HG03354 (cell line): ENCODE results near the gene C4A.
"Not testable (repeated sequence)": the region's sequence is repeated elsewhere in the genome, so short reads cannot be mapped to it uniquely, and the experiment has no call there.

Source experiments
- ATAC-seq: cut with Tn5 transposase; IDR thresholded peaks from one replicate; pipeline ENCODE4 v1.9.1; 2021; ENCODE audit warnings: mild to moderate bottlenecking; ENCODE audit not compliant: unreplicated experiment, poor library complexity, severe bottlenecking

C4A gene

DNA sequence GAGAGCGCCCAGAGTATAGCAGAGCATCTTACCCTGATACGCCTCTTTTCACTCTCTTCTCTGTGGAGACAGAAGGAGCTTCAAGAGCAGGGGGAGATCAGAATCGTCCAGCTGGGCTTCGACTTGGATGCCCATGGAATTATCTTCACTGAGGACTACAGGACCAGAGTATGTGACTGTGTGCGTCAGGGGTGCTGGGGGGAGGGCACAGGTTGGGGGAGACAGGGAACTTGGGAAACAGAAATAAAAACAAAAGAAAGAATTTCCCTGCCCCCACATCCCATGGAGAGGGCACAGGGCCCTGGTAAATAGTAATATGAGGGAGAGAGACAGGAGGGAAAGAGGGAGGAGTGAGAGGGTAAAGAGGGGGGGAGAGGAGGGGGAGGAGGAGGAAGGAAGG lies 3.0 kb upstream of the C4A start:
- no peak for ATAC-seq

- no peak for ATAC-seq
These were observed 2.5 kb upstream of the C4A start for GRCh38 chr6:31979238-31979898.

DNA sequence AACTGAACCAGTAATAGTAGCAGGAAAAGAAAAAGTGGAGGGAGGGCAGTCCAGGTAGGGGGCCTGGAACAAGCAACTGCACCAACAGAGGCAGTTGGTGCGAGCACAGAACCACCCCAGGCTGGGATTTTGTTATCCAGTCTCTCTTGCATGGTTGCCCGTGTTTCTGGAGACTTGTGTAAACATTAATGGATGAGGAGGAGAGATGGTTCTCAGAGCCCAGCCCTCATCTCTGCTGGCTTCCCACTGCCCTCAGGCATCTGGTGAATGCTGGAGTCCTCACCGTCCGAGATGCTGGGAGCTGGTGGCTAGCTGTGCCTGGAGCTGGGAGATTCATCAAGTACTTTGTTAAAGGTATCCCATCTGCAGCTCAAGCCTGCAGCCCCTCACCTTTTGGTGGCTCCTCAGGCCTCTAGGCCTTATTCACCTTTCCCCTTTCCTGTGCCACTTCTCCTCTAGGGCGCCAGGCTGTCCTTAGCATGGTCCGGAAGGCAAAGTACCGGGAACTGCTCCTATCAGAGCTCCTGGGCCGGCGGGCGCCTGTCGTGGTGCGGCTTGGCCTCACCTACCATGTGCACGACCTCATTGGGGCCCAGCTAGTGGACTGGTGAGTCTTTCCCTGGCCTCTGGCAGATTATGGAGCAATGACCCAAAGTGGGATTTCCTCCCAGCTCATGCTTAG lies 1.5 kb upstream of the C4A start:
- not testable (repeated sequence) for ATAC-seq

GRCh38 chr6:31980998-31981397 lies 859 bp upstream of the C4A start:
- not testable (repeated sequence) for ATAC-seq

GRCh38 chr6:31989363-31989762 lies 7.5 kb downstream of the C4A start:
- ATAC-seq, result not testable (repeated sequence)

- ATAC-seq, result not testable (repeated sequence)
These were observed 12.6 kb downstream of the C4A start for GRCh38 chr6:31994421-31994820.

- ATAC-seq, result not testable (repeated sequence)
These were observed 14.5 kb downstream of the C4A start for GRCh38 chr6:31996385-31996784.

DNA sequence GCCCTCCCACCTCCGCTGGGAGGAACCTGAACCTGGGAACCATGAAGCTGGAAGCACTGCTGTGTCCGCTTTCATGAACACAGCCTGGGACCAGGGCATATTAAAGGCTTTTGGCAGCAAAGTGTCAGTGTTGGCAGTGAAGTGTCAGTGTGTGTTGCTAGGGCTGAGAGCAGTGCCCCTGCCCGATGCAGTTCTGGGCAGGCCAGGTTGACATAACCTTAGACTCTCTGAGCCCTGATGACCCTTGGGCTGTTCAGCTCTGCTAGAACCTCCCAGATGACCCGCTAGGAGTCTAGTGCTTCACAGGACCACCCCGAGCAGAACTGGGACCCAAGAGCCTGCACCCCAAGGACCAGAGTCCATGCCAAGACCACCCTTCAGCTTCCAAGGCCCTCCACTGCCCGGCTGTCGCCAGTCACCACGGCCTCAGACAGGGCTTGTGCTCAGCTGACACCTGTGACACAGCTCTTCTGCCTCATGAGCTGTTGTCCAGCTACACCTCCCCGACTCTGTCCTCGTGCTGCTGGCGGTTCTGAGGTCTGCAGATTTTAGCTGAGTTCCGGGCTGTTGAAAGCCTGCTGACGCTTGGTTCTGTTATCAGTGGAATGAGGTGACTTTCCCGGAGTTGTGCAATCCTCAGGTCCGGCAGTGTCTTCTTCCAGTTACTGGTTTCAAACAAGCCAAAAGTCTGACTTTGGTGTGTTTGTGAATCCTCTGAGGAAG lies 20.9 kb downstream of the C4A start:
- ATAC-seq, result not testable (repeated sequence)

DNA sequence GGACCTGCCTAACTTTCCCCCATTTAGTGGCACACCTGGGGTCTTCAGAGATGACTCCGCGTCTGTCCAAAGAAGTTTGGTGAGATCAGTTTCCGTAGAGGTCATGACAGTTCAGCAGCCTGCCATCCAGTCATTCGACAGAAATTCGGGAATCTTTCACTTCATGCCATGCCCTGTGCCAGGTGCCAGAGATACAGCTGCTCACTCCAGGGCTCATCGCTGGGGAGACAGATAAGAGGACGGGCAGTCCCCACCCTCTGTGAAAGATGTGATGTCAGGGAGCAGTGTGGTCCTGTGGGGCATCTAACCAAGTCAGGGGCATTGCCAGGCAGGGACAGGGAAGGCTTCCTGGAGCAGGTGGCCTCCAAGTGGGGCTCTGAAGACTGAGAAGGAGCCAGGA lies 21.4 kb downstream of the C4A start:
- not testable (repeated sequence) for ATAC-seq

DNA sequence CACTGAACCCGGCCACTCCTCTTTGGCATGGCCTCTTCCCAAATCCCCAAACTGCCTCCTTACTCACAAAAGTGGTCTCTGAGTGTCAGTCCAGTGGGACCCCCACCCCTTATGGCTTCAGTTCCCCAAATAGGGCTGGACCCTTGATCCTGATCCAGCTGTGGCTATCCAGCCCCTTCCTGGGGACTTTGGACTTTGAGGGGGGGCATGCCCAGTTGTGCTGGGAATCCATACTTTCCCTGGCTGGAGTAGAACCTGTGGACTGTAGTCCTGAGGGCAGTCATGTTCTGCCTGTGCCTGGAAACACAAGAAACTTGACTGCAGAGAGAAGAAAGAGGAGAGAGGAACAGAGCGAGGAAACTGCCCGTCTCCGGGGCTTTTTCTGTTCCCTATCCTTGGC lies 22.5 kb downstream of the C4A start:
- not testable (repeated sequence) for ATAC-seq

DNA sequence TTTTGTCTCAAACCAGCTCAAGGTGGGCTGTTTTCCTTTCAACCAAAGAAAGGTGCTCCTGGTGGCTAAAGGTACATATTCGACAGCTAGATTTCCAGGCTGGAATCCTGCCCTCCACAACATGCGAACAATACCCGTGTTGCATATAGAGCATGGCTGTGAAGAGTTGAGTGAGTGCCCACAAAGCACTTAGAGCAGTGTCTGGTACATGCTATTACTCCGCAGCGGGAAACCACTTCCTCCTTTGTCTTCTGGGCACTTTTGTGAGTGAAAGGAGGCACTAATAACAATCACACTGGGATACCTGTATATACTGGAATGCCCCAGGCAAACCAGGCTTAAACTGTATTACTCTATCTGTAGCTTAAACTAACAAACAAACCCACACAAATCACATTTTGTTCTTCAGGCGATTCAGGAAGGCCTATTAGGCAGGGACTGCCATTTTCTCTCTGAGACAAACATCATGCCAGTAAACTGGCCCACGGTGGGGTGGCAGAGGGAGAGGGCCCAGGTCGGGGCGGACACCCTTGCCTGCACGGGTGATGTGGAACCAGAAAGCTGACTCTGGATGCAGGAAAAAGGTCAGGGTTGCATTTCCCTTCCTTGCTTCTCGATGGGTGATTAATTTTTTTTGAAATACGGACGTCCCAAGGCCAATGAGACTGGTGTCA lies 23.1 kb downstream of the C4A start:
- not testable (repeated sequence) for ATAC-seq

DNA sequence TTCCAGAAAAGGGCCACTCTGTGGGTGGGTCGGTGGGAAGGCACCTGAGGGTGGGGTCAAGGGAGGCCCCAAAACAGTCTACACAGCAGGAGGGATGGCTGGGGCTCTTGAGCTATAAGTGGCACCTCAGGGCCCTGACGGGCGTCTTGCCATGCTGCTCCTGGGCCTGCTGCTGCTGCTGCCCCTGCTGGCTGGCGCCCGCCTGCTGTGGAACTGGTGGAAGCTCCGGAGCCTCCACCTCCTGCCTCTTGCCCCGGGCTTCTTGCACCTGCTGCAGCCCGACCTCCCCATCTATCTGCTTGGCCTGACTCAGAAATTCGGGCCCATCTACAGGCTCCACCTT lies 23.7 kb downstream of the C4A start:
- not testable (repeated sequence) for ATAC-seq

DNA sequence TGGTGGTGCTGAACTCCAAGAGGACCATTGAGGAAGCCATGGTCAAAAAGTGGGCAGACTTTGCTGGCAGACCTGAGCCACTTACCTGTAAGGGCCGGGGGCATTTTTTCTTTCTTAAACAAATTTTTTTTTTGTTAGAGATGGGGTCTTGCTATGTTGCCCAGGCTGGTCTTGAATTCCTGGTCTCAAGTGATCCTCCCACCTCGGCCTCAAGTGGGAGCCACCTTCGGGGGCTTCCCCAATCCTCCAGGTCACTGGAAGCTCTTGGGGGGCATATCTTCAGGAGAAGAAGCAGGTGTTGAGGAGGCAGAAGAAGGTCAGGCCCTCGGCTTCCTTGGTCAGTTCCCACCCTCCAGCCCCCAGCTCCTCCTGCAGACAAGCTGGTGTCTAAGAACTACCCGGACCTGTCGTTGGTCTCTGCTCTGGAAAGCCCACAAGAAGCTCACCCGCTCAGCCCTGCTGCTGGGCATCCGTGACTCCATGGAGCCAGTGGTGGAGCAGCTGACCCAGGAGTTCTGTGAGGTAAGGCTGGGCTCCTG lies 24.2 kb downstream of the C4A start:
- not testable (repeated sequence) for ATAC-seq

DNA sequence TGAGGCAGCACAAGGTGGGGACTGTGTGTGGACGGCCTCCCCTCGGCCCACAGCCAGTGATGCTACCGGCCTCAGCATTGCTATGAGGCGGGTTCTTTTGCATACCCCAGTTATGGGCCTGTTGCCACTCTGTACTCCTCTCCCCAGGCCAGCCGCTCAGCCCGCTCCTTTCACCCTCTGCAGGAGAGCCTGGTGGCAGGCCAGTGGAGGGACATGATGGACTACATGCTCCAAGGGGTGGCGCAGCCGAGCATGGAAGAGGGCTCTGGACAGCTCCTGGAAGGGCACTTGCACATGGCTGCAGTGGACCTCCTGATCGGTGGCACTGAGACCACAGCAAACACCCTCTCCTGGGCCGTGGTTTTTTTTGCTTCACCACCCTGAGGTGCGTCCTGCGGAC lies 25.2 kb downstream of the C4A start:
- ATAC-seq, result not testable (repeated sequence)

GRCh38 chr6:32008037-32008436 lies 26.2 kb downstream of the C4A start:
- not testable (repeated sequence) for ATAC-seq

DNA sequence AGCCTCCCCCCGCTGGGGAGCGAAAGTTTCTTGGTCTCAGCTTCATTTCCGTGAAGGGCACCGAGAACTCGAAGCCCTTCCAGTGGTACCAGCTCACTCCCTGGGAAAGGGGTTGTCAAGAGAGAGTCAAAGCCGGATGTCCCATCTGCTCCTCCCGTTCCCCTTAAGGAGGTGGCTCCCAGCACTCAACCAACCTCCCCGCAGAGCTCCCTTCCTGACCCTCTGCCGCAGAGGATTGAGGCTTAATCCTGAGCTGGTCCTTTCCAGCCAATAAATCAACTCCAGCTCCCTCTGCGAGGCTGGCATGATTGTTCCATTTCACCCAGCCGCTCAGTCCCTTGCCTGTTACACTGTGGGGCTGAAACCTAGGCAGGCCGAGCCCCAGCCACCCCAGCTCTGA lies 26.8 kb downstream of the C4A start:
- ATAC-seq, result not testable (repeated sequence)

GRCh38 chr6:32009537-32009936 lies 27.7 kb downstream of the C4A start:
- not testable (repeated sequence) for ATAC-seq

DNA sequence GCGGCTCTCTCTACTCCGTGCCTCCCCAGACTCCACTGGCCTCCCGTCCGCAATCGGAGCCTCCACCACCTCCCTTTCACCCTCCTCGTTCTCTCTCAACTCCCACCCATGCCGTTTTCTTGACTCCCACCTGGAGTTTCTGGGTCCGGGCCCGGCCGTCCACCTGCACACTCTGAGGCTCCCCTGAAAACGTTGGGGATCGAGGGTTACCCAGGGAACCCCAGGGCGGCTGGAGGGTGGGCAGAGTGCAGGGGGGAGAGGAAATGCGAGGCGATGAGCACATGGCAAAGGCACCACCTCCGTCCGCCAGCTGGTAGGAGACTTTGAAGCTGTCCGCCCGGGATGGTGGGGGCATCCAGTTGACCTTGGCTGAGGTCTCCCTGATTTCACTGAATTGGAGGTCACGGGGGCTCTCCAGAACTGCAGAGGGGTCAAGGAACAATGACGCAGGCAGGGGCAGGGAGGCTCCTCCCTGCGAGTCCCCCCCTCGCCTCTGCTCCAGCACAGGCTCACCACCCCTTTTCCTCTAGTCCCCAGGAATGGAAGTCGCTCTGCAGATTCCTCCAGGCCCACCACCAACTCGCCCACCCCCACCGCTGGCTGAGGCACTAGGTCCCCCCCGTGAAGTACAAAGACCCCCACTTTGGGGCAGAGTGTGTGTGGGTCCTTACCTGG lies 29.1 kb downstream of the C4A start:
- ATAC-seq, result not testable (repeated sequence)

DNA sequence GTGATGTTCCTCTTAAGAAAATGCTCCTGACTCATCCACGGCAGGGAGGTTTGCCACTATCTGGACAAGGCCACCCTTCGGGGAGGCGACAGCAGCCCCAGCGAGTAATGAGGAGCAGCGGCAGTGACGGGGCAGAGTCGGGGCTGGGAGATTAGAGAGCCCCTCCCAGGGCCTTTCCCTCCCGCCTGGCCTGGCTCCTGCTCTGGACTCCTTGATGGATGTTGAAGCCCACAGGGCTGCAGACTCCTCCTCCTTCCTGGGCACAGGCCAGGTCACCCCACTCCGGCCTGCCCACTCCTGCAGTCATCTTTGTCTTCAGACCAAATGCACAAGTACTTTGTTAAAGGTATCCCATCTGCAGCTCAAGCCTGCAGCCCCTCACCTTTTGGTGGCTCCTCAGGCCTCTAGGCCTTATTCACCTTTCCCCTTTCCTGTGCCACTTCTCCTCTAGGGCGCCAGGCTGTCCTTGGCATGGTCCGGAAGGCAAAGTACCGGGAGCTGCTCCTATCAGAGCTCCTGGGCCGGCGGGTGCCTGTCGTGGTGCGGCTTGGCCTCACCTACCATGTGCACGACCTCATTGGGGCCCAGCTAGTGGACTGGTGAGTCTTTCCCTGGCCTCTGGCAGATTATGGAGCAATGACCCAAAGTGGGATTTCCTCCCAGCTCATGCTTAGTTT lies 31.2 kb downstream of the C4A start:
- ATAC-seq, result not testable (repeated sequence)
